SKM-1 (cell line): ENCODE measurements around the gene TMEM178B.
"Not testable (repeated sequence)": the region's sequence is repeated elsewhere in the genome, so short reads cannot be mapped to it uniquely, and the experiment has no call there.

Experiments used
- DNase-seq: peaks from one replicate; lab custom pipeline; 2025; ENCODE audit not compliant: unreplicated experiment; lab: John Stamatoyannopoulos, UW

TMEM178B gene

GRCh38 chr7:141181812-141182211, 107.9 kb downstream of the TMEM178B start:
- no peak for DNase-seq

- no peak for DNase-seq
Observed at GRCh38 chr7:141184532-141185190, 110.8 kb downstream of the TMEM178B start.

GRCh38 chr7:141185369-141185967, 111.6 kb downstream of the TMEM178B start:
- no peak for DNase-seq

- no peak for DNase-seq
Observed at GRCh38 chr7:141189231-141189630, 115.4 kb downstream of the TMEM178B start.

- DNase-seq, result no peak
Observed at GRCh38 chr7:141190495-141190894, 116.6 kb downstream of the TMEM178B start.

GRCh38 chr7:141191277-141191676, 117.4 kb downstream of the TMEM178B start:
- DNase-seq, result no peak

GRCh38 chr7:141193066-141193465, 119.2 kb downstream of the TMEM178B start:
- no peak for DNase-seq

- DNase-seq, result not testable (repeated sequence)
Observed at GRCh38 chr7:141195722-141196121, 121.9 kb downstream of the TMEM178B start.

- DNase-seq, result no peak
Observed at GRCh38 chr7:141198194-141198958, 124.5 kb downstream of the TMEM178B start.

- no peak for DNase-seq
Observed at GRCh38 chr7:141200191-141201108, 126.6 kb downstream of the TMEM178B start.

- no peak for DNase-seq
Observed at GRCh38 chr7:141201145-141201885, 127.5 kb downstream of the TMEM178B start.

- DNase-seq, result no peak
Observed at GRCh38 chr7:141202535-141202934, 128.7 kb downstream of the TMEM178B start.

- DNase-seq, result no peak
Observed at GRCh38 chr7:141203177-141203576, 129.3 kb downstream of the TMEM178B start.

- no peak for DNase-seq
Observed at GRCh38 chr7:141203586-141203985, 129.7 kb downstream of the TMEM178B start.

- DNase-seq, result no peak
Observed at GRCh38 chr7:141207661-141208060, 133.8 kb downstream of the TMEM178B start.

GRCh38 chr7:141208539-141208938, 134.7 kb downstream of the TMEM178B start:
- DNase-seq, result no peak

GRCh38 chr7:141209454-141209853, 135.6 kb downstream of the TMEM178B start:
- DNase-seq, result no peak

GRCh38 chr7:141210862-141211261, 137.0 kb downstream of the TMEM178B start:
- no peak for DNase-seq

GRCh38 chr7:141213226-141213625, 139.4 kb downstream of the TMEM178B start:
- no peak for DNase-seq

- DNase-seq, result no peak
Observed at GRCh38 chr7:141217938-141218337, 144.1 kb downstream of the TMEM178B start.
